ENCODE results near the gene ATRNL1.
"Not testable (repeated sequence)": the region's sequence is repeated elsewhere in the genome, so short reads cannot be mapped to it uniquely, and the experiment has no call there.

ATRNL1 gene

DNA sequence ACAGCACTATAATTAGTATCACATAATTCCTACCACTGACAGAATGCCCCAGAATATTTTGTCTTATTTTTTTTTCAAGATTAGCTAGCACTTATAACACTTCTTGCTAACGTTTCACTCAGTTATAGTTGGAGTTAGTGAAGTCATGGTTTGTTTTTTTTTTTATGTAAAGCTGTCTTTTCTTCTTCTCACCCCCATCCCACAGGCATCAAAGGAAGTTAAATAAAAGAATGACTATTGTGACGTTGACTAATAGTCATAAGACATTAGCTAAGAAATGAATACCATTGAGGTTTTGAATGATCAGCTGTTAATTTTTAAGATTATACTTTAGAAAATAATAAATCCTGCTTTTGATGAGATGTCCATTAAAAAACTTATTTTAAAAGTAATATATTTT is 681.6 kb downstream of the ATRNL1 start:
- no peak for DNase-seq

DNA sequence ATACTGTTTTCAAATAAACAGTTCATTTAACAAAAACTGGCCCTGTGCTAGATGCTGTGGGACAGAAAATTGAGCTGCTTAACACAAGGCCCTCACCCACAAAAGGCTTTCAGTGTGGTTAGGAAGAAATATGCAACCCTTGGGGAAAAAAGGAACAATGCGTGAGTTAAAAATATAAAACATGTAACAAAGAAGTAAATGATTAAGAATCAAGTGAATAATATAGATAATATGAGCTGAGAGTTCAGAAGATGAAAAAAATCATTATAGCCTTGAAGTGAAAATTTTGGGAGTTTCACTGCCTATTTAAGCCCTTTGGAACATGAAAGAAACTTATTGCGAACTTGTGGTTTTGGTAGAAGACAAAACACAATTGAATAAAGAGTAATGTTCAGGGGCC is 684.5 kb downstream of the ATRNL1 start:
- DNase-seq = no peak

DNA sequence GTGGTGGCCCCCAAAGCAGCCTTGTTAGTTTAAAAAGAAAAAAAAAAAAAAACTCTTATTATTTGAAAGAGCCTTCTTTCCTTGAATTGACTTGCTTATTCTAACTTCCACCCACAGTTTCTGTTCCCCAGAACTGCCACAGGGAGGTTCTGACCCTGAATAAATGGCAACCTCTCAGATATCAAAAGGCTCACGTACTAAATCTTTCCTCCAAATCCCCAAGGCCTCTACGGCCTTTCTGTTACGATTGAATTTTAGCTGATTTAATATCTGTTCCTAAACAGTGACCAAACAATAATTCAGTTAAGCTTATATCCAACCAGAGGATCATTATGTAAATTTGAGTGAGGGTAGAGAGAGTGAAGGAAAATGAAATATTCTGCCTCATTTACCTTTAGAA is 697.1 kb downstream of the ATRNL1 start:
- DNase-seq = no peak

DNA sequence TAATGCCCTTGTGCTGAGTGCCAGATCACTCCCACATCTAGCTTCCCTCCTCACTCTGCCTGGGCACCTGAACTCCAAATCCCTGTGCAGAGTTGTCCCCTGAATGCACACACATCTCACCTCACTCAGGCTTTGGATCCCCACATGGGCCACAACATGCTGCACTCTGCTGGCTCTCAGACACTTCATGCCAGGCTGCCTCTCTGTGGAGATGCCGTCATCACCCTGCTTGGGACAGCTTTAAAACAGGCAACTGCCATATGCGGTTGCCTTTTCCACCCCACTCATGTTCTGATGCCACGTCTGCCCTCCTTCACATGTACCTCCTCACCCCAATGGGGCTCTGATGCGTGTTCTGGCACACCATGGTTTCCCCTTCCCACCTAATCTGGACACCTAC is 702.8 kb downstream of the ATRNL1 start:
- no peak for DNase-seq

DNA sequence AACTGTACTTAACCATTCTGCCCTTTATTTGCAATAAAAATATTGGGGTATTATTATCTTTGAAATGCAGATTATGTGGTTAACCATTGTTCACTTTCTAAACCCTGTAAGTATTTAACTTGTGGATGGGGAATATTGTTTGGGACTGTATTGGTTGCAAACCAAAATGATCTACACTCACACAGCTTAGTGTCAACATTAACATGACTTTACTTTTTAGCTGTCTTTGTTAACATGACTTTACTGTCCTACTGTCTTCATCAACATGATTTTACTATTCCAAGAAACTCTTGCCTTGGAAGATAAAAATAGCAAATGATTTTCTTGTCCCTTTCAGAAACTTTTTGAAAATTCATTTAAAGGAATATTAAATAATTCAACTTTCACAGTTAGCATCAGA is 708.3 kb downstream of the ATRNL1 start:
- DNase-seq = no peak

DNA sequence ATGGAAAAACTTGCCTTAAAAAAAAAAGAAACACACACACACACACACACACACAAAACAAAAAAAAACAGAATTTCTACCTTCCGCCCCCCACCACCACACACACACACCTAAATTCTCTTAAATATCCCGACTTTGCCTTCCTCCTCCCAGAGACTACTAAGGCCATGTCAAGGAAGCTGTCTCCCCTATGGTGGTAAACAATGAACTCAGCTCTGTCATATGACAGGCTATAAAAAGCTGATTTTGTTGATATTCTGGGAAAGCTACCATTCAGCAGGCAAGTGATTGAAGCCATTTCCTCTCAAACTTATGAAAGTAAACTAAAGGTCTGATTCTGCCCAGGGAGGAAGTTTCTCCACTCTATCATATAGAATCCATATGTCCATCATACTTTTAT is 708.8 kb downstream of the ATRNL1 start:
- DNase-seq = no peak

DNA sequence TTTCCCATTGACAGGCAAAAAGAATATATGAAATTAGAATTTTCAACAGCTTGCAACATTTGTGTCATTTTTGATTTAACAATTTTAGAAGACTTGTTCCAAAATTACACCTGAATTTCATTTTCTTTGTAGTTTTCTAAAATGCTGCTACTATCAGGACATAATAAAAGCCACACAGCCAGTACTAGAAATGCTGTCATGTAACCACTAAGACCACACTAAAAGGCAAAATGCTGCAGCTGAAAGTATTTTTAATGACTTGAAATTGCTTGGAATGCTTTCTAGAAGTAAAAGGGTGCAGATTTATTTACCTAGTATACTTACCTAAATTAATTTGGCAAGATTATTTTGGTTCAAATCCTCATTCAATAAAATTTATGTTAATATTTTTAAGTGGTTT is 709.7 kb downstream of the ATRNL1 start:
- no peak for DNase-seq

DNA sequence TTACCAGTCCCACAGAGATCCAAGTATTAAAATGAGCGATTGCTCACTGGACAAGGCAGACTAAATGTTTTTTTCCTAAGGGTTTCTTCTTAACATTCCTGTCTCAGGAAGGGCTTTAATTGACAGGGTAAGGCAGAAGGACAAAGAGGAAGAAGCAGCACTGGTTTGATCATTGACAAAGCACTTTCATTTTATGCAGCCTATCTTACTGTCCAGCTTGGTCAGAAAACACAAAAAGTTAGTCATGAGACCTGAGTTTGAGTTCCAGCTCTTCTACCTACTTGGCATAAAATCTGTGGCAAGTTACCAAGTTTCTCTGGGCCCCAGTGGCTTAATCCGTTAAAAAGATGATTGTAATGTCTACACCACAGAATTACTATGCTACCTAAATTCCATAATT is 721.4 kb downstream of the ATRNL1 start:
- no peak for DNase-seq

DNA sequence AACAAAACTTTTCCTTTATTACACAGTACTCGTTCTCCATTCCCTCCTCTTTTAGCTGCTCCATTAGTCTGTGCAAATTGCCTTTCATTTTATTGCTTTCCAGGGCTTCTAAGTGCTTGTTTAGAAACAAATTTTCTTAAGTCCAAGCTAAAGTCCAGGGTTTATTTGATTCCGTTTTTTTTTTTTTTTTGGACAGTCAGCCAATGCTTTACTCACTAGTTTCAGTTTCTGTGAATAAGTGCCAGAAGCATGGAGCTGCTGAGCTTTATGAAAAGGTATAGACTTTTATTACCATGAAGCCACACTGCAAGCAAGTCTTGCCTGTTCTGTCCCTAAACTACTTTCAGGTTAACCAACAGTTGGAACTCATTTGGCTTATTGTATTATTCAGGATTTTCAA is 724.8 kb downstream of the ATRNL1 start:
- DNase-seq = no peak

DNA sequence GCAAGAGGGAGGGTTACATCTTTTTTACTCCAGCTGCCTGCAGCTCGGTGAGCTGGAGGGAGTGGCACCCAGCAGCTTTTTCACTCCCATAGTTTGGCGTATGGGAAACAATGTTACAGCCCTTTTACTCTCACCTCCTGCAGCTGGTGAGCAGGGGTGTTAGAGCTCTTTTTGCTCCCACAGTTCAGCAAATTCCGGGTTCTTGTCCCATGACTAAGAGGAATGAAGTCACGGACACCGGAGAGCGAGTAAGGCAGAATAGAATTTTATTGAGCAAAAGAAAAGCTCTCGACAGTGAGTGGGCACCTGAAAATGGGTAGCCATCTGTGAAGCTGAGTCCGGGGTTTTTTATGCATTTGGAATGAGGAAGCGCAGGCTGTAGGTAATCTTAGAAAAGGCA is 733.2 kb downstream of the ATRNL1 start:
- no peak for DNase-seq

DNA sequence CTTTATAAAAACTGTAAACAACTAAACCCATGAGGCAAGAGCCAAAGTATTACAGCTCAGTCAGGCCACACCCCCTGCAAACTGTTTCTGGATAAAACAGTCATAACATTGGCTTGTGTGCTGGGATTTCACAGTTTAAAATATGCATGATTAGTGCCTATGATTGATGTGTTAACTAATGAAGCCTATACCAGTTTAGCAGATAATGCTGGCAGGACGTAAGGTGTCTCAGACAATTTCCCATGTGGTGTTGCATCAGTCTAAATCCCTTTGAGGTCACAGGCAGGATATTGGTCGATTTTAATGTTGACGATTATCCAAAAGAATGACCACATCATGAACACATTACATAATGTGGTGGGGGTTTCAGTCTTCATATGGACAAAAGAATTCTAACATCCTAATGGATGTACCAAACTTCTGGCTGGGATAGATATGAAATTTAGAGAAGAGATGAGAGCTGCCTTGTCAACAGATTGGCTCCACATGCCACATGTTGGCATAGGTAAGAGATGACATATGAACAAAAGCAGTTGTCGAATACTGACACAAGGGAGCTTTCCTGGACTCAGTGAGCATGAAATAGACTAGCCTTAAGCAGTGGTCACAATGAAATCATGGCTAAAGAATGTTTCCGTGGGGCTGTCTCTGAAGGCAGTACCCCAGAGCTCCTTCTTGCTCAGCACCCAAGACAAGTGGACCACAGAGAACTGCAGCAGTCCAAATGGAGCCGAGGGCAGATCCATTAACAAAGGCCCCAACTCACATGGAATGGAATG is 734.3 kb downstream of the ATRNL1 start:
- no peak for DNase-seq

DNA sequence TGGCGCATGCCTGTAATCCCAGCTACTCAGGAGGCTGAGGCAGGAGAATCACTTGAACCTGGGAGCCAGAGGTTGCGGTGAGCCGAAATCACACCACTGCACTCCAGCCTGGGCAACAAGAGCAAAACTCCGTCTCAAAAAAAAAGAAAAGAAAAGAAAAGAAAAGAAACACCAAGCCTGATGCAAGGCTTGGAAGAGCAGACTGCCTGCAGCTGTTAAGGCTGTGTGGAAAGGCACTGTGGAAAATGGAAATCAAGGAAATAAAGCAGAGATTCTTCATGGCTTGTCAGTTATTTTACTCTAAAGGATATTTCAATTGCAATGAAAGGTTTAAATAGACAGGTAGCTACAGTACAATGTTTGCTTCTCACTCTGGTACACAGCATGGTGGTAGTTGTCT is 735.0 kb downstream of the ATRNL1 start:
- DNase-seq = not testable (repeated sequence)

DNA sequence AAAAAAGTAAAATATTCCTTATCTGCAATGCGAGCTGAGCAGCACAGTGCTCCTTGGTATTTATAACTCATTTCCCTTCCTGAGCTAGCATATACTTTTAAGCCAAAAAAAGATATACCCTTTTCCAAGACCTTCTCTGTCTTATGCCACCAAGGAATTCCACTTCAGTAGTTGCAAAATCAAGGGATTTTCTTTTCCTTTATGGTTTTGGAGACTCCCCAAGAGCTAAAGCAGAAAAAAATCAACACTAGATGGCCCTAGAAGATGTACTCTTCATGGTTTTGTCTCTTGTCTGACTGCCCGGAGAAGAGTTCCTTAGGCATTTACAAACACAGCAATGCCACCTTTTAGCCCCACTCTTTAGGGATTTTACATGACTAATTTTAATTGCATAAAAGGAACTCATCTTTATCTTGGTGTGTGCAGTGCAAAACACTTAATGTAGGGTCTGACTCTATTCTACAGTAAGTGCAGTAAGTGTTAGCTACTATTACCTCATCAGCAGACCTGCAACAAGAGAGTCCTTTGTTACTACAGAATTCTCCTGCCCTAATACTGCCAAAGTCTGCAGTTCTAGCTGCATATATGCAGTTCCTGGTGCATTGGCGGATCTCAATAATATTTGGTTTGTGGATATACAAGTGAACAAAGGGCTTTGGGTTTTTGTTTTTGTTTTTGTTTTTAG is 736.5 kb downstream of the ATRNL1 start:
- DNase-seq = no peak

DNA sequence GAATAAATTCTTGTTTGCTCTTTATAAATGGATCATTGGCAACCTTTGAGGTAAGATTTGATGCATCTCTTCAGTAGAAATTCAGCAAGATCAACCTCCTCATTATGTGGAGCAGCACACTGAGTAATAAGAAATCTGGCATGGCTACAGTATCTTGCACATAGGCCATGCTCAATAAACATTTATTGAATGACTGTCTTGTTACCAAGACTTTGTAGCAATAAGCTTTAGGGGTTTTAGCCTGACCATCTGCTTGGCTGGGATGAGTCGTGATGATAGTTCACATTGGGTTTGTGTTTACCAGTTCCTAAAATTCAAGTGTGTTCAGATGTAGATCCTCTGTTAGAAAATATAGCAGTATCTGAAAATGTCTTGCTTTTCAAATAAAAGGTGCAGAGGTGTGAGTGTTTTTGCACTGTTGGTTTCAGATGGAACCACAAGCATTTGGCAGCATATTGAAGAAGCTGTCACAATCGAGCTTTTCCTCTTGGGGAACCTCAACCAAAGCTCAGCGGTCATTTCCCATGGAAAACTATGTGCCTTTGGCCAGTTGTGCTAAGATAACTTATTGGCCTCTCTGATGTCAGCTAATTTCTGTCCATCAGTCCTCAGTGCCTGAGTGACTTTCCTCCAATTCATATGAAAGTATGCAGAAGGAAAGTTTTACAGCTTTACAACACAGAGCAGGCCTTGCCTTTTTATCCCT is 737.3 kb downstream of the ATRNL1 start:
- no peak for DNase-seq

DNA sequence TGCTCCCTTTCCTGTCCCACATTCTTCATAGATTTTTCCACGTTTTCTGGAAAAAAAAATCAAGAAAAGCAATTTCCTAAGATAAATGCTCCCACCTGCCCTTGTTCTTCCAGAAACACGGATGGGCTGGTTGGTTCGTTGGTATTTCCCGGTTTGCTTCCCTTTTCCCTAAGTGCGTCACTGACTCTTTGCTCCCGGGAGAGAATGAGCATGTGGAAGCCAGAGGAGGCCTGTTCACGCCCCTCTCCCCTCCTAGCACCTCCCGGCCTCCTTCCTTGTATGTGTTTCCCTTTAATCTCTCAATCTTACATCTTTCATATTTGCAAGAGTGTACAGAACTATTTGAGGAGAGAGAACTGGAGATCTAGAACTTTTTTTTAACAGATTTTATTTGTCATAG is 737.9 kb downstream of the ATRNL1 start:
- no peak for DNase-seq

DNA sequence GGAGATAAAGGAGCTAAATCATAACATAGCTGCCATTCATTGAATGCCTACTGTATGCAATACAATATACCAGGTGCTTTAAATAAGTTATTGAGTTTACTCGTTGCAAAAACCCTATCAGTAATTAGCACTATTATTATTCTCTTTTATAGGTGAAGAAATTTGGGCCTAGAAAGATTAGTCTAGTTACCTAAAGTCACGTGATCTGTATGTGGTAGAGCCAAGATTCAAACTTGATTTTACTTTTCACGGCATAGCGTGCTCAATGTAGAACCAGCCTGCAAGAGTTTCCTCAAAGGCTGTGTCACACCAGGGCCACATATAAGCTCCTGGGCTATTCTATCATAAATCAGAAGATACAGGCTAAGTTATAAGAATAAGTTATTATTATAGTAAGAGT is 740.0 kb downstream of the ATRNL1 start:
- DNase-seq = no peak

DNA sequence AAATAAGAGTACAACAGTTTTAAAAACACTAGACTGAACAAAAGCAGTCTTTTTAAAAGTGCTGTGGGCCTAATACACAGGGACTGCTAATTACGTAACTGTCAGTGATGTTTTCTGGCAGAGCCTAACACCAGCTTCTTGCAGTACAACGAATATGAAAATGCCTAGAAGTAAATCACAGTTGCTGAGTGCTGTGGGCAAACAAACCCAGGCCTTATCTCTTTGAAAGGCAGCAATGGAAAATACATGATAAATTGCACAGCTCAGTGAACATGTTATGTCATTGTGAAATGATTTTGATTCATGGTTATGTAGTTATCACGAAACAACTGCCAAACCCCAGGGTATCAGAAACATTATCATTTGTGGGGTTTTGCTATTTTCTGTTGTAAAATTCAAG is 751.4 kb downstream of the ATRNL1 start:
- no peak for DNase-seq

DNA sequence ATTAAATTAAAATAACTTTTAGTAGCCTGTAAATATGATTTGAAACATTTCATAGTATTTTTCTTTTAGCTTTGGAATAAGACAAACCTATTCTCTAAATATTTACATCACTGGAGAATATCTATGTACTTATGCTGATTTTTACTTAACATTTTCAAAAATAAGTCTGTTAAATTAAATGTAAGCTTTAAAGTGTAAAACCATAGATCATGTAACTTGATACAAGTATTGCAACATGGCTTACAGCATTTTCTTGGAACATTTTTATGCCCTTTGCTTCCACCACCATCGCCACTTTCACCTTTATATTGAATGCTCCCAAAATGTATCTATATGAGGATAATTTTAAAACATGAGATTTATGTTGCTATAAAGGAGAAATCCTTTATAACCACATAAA is 752.8 kb downstream of the ATRNL1 start:
- no peak for DNase-seq

DNA sequence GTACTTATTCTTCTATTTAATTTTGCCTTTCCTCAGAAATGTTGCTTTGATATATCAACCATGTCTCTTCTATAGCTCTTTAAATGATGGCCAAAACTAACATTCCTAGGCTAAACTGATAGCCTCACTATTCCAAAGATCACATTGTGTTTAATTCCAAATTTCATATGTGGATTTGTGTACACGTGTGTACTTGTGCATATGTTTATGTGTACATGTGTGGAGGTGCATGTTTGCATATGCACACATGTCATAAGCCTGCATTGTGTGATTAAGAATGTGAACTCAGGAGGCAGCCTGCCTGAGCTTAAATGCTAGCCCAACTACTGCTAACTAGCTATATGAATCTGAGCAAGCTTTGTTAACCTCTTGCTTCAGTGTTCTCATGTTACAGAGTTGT is 753.4 kb downstream of the ATRNL1 start:
- DNase-seq = no peak

DNA sequence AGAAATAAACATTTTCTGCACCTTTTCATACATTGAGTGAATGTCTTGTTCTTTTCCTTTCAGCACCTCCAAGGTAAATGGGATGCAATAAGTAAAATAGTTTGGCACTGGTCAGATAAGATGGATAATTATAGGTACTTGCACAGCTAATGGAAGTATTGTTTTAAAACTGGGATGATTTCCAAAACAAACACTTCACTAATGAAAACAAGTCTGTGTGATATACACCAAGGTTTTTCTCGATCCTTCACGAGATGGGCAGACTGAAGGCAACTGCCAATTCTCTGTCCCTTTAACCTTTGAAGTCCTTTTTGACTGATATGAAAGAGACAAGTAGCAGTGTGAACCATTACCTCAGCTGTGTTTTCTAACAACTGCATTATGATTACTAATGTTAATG is 756.0 kb downstream of the ATRNL1 start:
- no peak for DNase-seq

DNA sequence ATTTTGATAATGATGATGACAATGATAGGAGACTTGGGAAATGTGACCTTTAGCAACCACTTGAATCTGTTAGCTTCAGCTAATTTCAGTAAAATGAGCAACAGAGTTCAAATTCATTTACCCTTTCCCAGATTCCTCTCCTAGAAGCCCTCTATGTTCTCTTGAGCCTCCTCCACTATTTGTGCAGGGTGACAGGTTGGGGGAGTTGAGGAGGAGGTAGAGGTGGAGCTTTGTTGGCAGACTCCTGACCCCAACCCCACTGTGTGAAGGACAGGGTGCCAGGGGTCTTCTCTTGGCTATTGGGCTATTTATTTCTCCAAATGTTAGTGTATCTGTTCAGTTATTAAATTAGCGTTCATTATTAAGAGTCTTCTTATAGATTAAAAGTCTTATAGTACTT is 757.5 kb downstream of the ATRNL1 start:
- no peak for DNase-seq

DNA sequence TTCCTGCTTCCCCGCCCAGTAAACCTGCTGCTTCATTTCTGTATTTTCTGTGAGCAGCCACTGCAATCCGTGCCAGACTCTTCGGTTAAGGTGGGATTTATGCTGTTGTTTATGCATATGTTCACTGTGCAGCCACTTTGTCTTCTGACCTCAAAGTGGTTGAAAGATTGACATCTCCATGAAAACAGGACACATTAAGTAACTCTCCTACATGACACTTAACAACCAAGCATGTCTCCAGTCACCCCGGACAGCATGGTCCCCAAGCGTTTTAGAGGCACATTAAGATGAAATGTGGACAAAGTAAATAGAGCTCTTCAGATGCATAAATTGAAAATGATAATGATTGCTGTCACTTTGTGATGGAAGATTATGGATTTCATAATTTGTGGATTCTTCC is 758.5 kb downstream of the ATRNL1 start:
- DNase-seq = no peak

DNA sequence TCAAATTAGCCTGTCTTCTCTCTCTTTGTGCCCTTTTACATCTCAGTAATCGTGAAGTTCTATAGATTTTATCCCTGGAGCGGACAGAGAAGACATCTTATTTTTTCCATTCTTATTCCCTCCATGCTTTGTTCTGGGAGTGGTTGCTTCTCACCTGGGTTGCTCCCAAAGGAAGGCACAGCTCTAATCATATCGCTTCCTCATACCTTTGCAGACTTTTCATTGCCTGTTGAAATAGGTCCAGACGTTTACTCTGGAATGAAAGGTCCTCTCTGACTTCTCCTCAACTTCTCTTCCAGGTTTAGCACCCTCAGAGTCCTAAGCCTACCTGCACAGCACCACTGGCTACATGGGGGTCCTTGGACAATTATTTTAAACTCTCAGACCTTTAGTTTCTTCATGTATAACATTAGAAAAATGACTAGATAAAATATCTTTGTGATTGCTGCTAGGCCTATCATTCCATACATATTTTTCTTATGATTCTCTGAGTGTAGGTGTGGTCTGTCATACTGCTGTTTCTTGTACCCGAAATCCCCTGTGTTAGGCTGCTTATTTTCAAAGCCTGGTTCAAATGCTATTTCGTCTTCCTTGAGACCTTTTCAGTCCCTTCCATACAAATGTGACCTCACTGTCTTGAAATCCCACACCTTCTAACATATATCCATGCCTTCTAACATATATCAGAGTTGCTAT is 761.7 kb downstream of the ATRNL1 start:
- no peak for DNase-seq

DNA sequence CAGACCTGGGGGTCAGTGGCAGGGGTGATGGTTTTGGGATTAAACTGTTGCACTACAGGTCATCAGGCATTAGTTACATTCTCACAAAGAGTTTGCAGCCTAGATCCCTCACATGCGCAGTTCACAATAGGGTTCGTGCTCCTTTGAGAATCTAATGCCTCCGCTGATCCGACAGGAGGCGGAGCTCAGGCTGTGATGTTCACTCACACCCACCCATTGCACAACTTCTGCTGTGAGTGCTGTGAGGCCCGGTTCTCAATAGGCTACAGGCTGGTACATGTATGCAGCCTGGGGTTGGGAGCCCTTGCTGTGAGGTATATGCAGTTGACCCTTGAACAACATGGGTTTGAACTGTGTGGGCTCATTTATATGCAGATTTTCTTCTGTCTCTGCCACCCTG is 763.4 kb downstream of the ATRNL1 start:
- no peak for DNase-seq

All from CD4-positive, alpha-beta T cell treated with Interferon alpha-2 for 1 hour (primary cell).